Measurements from ENCODE around the gene ADAMTSL4. TPM values are rescaled to one million over a fixed set of nuclear protein-coding genes. Genes with fewer than 3 reads are reported as not detected.
A peak's percentile ranks its signal among the peaks of the same experiment; 100 is the strongest.

Gene ADAMTSL4
- total and polyA plus RNA-seq, 9 of the 15 experiments (the other 6 are each of a cell fraction or from before 2014, with no cell fraction given): 12.7 to 212 (median 35.6) TPM

GRCh38 chr1:150561254-150561973 is 12.2 kb downstream of the ADAMTSL4 start (continued):
- TF ChIP-seq MEIS2 (IDR thresholded peaks at IDR 0.05; ENCODE audit: partially characterized antibody) (peak; percentile 11), CTBP1 (IDR thresholded peaks at IDR 0.05; ENCODE audit: borderline replicate concordance) (peak; percentile 99), ZFP36 (IDR thresholded peaks at IDR 0.05; ENCODE audit: low read depth, low read length, partially characterized antibody) (no peak), CLOCK (CRISPR knock-in tag; IDR thresholded peaks at IDR 0.05; ENCODE audit: borderline replicate concordance) (no peak), STAG1 (CRISPR knock-in tag; IDR thresholded peaks at IDR 0.05; ENCODE audit: borderline replicate concordance) (no peak), POLR3G (IDR thresholded peaks at IDR 0.05; ENCODE audit: extremely low read depth, insufficient read length, insufficient replicate concordance) (no peak), PHF21A (IDR thresholded peaks at IDR 0.05; ENCODE audit: borderline replicate concordance, low read depth) (no peak), KDM2B (CRISPR knock-in tag; IDR thresholded peaks at IDR 0.05) (no peak), CHD4 (IDR thresholded peaks at IDR 0.05; ENCODE audit: insufficient read depth, insufficient replicate concordance, low read depth, low read length, poor library complexity, severe bottlenecking) (no peak), ELF4 (CRISPR knock-in tag; IDR thresholded peaks at IDR 0.05) (0 out of 2 replicates have a peak, but pooled peaks have one; percentile 15), ATF1 (CRISPR knock-in tag; IDR thresholded peaks at IDR 0.05) (no peak), ATF1 (tag; IDR thresholded peaks at IDR 0.05) (no peak; the same call in 1 of the 2 replicates), ZKSCAN3 (CRISPR knock-in tag; IDR thresholded peaks at IDR 0.05) (no peak), CC2D1A (IDR thresholded peaks at IDR 0.05) (no peak), ZBTB9 (CRISPR knock-in tag; IDR thresholded peaks at IDR 0.05) (0 out of 2 replicates have a peak, but pooled peaks have one; percentile 18), ARID3A (IDR thresholded peaks at IDR 0.05; ENCODE audit: borderline replicate concordance, low read depth, low read length) (no peak), CBX1 (IDR thresholded peaks at IDR 0.05; ENCODE audit: low read depth) (no peak), ZNF347 (CRISPR knock-in tag; IDR thresholded peaks at IDR 0.05; ENCODE audit: low read depth) (no peak), RBM17 (IDR thresholded peaks at IDR 0.05; ENCODE audit: borderline replicate concordance, low read depth, low read length) (no peak), U2AF1 (optimal IDR thresholded peaks at IDR 0.05; ENCODE audit: low read depth, low read length) (no peak), TARDBP (IDR thresholded peaks at IDR 0.05) (no peak), ZNF445 (CRISPR knock-in tag; IDR thresholded peaks at IDR 0.05; ENCODE audit: low read depth) (no peak), NBN (IDR thresholded peaks at IDR 0.05; ENCODE audit: low read depth) (no peak; the same call in 1 of the 2 replicates), RFX5 (IDR thresholded peaks at IDR 0.05; ENCODE audit: low read depth, low read length) (no peak)

Measured in K562 (cell line).